Stimulated activated CD4-positive, alpha-beta T cell treated with anti-CD3 and anti-CD28 coated beads, Interleukin-1b, Interleukin-23, amount 100 ng/mL, for 24 hours (primary cell): ENCODE results near the gene ETV1.

Experiments
- DNase-seq, 4 experiments: peaks; one replicate each; pipeline ENCODE4 v3.0.0-alpha.2; 2020; ENCODE audit warnings: low read depth in 4 of 4, low spot score in 1 of 4

The ETV1 gene

DNA sequence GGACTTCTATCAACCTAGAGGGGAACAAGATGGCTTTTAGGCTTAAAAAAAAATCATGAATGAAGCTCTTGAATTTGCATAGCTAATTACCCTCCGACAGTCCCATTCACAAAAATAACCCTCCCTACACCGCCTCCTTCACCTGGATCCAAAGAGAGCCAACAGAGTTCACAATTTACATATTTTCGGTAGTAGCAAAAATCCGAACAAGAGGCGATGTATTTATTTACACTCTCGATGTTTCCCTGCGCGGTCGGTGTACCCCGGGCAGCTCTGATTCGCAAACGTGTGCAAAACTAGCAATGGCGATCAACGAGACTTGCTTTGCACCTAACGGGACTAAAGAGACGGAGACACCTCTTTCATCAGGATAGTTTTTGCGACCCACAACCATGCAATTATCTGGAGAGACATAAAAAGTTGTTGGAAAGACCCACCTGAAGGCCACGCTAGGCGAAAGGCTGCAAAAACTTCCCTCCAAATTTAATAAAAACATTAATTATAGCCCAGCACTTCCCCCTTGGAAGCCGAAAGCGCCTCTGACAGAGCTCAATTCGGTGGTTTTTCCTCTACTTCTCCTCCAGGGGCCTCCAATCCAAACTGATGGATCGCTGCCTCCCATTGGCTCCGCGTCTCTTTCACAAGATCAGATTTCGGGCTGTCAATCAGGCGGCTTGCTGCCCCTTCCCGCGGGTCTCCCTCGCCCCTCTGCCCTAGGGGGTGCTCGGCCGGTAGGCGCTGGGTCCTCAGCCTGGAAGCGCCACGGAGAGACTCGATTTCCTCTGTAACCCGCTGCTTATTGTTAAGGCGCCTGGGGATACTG lies at the start of gene ETV1:
Gene ETV1 (minus strand): TSS at position 541 of the 823 bp plus-strand sequence. CDS start 614 bp downstream, outside the sequence.
- no peak for DNase-seq

DNA sequence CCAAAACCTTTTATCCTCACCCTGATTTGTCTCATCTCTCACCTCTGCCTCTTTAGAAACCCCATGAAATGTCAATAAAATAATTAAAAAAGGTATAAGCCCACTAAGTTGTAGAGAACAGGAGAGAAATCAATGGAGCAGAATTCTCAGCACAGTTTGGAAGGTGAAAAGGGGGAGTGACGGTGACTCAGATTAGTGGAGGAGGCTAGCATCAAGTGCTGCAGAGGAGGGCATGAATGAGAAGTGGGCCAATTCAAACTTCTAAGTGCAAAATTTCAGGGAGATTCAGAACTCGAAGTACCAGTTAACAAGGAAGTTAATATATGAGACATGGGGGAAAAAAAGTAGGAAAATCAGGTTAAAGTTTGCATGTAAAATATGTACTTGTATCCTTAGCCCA lies 34.9 kb upstream of the ETV1 start:
- no peak for DNase-seq

DNA sequence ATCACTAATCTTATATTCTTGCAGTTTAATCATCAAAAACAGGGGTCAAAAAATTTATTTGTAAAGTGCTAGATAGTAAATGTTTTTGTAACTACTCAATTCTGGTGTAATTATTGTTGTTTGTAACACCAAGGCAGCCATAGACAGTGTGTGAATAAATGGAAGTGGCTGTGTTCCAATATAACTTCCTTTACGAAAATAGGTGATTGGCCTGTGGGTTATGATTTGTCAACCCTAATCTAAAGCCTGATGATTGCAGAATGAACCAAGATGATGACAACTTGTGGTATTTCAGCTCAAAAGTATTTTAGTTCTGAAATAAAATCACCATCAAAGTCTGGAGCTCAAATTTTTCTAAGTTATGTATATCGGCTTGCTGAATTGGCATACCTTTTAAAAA lies 34.4 kb upstream of the ETV1 start:
- no peak for DNase-seq

DNA sequence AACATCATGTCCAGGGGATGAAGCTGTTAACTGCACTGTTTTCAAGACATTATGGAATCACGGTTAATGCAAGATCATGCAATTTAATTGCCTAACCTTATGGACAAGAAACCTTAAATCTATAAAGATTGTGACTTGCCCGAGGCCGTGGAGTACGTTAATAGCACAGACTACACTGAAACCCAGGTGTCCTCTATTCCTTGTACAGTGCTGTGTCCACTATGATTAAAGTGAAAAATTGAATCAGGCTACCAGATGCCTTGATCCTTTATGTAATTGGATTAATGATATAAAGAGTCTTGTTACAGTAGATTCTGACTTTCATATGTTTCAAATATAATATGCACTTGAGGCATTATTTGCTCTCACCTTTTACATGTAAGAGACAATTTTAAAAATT lies 33.9 kb upstream of the ETV1 start:
- DNase-seq: no peak

DNA sequence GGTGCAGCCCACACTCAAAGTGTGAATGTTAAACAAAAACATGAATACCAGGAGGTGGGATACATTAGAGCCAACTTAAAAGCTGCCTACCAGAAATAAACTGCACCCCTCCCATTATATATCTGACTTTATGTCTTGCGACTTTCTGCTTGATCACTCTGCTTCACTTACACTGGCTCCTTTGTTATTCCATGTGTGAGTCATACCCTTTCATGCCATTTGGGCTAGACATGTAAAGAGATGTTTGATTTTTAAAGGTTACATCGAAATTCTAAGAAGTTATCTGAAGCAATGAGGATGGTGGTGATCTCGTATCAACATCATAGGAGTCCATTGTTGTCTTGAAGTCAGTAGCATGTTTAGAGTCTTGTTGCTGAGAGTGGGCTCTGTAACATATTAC lies 31.6 kb upstream of the ETV1 start:
- DNase-seq: no peak

DNA sequence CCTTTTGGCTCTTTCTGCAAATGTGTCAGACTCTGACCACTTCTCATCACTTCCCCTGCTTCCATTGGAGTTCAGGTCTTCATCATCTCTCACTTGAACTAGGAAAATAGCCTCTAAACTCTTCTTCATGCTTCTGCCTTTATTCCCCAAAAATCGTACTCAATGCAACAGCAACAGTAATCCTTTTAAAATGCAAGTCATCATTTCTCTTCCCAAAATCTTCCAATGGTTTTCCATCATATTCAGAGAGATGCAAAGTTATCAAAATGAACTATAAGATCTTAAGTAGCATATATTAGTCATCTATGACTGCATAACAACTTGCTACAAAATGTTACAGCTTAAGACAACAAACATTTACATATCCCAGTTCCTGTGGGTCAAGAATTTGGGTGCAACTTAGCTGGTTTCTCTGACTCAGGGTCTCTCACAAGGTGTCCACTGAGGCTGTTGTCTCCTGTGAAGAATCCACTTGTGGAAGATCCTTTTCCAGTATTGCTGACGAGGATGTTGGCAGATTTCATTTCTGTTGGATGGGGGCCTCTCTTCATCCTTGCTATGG lies 31.0 kb upstream of the ETV1 start:
- no peak for DNase-seq

DNA sequence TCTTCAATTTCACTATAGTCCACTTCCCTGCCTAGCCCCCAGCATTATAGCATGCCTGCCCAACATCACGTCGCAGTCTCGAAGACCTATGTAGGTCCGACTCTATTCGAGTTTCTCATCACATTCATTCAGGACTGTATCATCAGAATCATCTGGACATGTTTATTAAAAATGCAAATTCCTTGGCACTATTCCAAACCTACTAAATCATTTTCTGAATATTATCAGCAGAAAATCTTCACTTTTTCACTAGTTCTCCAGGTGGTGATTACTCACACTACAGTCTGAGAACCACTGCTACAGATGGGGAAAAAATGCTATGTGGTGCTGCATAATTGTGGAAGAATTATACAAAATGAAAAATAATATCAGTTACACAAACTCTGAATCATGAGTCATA lies 29.3 kb upstream of the ETV1 start:
- no peak for DNase-seq

DNA sequence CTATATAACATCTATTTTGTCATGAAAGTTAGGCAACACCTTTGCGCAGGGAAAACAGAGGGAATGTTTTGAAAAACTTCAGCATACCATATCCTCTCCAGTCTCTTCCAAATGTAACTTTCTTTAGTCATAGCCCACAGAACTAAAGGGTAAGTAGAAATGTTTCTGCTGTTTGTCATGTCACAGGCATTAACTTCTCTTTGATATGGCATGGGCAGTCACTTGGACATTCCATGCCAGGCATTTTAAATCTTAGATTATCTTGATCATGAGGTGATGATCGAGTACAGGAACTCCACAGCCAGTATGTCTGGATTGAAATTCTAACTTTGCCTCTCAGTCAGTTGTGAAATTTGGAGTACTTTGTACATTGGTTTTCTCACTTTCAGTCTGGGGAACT lies 27.5 kb upstream of the ETV1 start:
- DNase-seq: no peak

DNA sequence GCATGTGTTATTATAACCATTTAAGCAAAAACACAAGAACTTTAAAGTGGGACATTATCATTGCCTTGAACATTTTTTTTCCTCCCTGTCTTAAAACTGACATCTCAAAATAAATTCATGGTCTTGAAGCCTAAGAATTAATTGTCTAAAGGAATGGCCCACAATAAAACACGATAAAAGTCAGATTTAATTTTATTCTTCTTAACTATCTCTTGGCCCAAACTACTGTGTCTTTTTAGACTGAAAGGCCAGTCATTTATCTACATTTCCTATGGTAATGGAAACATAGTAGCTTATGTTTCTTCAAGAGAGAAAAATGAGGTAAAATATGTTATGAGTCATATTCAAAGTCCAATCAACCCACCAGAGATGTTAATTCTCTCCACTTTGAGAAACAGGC lies 24.4 kb upstream of the ETV1 start:
- no peak for DNase-seq

DNA sequence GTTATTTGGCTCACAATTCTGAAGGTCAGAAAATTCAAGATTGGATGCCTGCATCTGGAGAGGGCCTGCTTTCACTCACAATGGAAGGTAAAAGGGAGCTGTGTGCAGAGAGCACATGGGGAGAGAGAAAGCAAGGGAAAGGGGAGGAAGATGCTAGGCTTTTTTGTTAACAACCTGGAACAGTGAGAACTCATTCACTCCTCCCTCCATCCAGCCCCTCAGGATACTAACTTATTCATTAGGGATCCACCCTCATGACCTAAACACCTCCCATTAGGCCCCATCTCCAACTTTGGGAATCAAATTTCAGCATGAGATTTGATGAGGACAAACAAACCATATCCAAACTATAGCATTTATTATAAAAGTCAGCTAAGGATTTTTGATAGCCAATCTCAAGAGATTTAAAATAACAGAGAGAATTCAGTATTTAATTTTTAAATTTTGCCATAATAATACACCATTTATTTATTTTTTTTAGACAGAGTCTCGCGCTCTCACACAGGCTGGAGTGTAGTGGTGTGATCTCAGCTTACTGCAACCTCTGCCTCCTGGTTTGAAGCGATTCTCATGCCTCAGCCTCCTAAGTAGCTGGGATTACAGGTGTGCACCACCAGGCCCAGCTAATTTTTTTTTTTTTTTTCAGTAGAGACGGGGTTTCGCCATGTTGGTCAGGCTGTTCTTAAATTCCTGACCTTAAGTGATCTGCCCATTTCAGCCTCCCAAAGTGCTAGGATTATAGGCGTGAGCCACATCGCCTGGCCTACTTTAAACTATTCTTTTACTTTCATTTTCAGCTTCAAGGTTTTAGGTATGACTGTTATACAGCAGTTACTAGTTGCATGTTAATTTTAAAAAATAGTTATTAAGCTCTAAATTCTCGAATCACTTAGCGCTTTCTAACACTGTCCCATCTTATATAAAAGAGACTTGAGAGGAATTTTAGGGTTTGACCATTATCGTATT lies 20.3 kb upstream of the ETV1 start:
- DNase-seq: no peak

DNA sequence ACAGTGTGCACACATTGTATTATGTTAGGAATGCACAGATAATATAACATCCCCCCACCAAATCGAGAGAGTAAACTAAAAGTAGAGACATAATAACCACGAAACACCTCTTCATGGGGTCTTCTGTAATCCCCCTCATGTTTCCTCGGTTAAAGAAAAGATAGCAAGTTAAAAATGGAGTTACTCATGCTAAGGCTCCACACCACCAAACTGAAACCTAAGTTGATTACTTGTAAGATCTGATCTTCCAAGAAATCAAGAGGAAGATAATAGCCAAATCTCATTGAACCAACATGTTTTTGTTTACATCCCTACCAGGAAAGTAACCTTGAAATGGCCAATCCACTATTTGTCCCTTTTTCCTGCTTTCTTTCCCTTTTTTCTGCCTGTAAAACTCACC lies 11.7 kb upstream of the ETV1 start:
- DNase-seq: no peak

DNA sequence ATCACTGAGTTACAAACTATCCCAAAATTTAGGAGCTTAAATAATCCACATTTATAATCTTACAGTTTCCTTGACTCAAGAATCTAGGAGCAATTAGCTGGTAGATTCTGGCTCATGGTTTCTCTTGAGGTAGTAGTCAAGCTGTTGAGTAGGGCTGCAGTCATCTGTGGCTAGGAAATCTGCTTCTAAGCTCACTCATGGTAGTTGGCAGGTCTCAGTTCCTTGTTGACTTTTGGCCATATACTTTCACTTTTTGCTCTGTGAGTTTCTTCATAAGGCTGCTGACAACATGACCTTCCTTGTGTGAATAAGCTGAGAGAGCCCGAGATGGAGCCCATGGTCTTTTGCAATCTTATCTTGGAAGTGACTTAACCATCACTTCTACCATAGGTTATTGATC lies 10.8 kb upstream of the ETV1 start:
- DNase-seq: no peak

DNA sequence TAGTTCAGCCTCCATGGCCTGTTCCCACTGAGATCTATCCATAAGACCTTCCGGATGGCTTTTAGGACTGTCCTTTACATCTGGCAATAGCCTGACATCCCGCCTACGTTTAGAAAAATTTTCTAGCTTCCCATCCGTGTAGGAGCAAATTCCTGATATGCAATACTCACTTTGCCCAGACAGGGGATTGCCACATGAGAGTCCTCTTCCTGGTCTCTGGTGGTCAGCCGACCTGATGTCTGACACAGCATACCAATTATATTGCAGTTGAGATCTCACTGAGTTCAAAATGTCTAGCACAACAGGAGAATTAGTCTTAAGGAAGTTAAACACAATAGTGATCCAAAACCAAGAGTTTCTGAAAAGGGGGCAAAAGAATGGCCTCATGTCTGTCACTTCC lies 9.4 kb upstream of the ETV1 start:
- no peak for DNase-seq

DNA sequence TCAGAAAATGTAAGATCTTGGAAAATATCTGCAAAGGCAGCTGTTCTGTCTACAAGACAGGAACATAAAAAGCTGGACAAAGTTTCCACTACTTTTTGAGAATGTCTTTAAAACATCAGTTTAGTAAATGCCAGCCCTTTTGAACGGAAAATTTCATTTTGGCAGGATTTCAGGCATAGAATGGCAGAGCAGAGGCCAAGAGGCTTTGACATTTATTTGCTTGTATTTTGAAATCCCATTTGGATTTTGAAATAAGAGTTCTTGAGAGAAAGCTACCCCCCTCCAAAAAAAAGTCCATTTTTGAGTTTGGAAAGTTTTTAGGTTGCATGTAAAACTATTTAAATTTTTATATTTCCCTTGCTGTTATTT lies 3.1 kb upstream of the ETV1 start:
- DNase-seq: no peak

DNA sequence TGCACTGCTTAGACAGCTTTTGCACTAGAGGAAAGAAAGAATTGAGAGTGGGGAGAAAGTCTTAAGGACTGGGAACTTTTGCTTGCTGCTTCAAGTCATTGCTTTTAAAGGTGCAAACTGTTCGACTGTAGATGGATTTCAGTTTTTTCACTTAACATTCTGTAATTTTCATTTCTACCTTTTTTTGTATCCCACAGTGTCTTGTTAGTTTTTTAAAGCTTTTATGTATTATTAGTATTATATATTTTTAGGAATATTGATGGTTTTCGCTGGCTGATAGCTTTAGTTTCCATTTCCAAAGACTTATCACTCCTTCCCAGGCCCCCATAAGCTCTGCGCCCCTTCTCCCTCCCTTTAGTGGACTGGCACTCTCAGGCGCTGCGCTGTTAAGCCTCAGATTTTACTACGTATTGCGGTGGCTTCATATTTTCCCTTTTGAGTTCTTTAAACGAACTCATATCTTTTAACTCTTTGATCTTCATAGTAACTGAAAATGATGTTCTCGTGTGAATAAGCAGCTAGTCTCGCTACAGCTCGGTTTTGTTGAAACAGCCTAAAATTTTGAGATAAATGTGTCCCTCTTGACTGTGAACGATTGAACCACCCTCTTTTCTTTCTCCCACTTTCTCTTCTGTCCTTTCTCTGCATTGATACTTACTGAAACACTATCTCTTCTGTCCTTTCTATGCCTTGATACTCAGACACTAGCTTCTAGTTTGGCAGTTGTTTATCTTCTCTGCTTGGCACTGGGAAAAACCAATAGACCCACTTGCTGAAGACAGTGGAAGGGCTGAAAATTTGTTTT lies 2.5 kb upstream of the ETV1 start:
- no peak for DNase-seq

DNA sequence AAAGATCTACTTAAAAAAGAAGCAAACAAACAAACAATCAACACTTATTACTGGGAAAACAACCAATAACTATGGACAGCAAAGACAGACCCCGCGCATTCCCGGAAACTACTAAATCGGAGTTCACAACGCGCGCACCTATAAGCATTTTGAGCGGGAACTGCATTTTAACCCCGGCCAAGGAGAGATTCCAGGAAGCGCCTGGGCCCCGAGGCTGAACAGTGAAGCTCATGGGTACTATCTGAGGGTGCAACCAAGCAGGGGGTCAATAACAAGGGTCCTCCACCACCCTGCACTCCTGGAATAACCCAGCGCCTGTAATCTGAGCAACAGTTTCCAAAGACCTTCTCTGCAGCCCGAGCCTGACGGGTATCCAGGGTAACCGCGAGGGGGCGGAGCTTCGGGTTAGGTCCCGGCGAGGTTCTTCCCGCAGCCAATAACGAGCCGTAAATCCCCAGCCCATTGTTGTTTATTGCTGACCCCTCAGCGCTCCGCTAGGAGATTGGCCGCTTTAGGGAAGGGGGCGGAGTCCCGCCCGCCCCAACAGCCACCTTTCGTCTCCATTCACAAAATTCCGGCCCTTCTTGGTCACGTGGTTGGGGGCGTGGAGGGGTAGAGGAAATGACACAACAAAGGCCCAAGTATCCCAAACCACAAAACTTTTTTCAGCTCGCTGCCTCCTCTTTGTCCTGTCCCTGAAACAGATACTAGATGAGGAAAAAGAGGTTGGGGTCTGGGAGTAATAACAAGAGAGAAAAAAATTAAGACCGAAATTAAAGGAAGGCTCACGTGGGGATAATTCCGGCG lies 1.7 kb upstream of the ETV1 start:
- DNase-seq: peak; percentile 20 to 34 (median 25)

DNA sequence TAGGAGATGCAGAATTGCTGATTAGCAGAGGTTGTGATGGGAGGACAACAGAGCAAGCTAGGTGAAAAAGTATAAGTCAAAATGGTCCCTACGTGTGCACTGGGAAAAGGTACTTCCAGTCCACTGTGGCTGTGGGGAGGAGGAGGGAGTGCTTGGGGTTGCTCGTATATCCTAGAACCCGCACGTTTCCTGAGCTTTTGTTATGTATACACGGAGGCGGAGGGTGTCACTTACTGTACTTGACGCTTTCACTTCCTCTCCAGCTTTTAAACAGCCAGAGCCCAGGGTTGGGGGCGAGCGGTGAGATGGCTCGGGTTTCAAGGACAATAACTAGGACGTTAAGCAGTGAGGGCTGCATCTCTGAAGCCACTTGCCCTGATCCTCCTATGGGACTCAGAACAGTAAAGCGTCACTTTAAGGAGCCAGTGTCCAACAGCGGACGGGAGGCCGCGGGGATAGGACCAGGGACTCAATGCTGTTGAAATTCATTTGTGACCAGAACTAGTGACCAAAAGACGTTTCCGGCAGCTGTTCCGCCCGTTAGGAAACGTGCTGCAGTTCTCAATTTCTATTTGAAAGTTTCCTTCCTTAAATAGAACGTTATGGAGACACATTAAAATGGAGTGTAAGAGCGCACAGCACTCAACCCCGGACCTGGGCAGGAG lies 985 bp upstream of the ETV1 start:
- DNase-seq: no peak

DNA sequence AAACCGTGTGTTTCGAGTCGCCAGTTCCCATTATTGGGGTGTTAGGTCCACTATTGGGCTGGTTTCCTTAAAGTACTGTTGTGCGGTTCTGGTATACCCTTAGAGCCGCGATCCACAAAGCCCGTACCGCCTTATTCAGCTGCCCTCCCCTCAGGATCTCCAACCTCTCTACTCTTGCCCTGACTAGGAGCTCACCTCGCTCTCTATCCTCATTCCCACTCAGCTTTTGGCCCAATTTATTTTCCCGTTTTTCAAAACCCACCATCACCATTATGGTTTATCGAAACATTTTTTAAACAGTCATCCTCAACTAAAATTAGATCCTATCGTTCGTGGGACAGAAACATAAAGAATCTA lies 461 bp upstream of the ETV1 start:
- no peak for DNase-seq

DNA sequence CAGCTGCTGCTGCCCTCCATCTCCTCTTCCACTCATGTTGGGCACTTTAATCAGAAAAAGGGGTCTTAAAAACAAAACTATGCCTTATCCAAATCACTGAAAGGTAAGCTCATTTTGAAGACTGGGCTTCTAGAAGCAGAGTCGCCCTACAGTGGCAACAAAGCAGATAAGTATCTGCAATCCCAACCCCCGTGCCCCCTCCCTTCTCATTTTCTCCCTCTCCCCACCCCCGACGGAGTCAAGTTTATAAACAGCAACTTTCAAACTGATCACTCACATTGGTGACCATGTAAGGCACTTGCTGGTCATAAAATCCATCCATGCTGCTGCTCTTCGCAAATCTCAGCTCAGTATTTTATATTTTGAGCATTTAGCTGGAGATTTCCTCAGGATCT lies 738 bp downstream of the ETV1 start:
- DNase-seq: no peak

DNA sequence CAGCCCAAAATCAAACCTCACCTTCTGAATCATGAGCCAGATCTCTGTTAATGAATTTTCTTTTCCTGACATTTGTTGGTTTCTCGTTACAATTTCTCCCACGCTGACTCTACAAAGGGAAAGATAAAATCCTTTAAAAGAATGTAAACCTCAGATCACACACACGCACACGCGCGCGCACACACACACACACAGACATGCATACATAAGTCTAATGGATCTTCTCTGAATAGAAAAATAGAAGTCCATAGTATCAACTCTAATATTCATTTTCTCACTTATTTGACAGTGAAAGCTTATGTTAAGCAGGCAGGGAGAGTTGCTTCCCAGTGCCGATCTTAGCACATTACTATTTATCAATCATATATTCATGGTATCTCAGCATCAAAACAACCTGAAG lies 1.4 kb downstream of the ETV1 start:
- DNase-seq: no peak
